Upper lobe of right lung (tissue), 1 donor: ENCODE measurements around the gene OLFML2A. TPM values are rescaled to one million over a fixed set of nuclear protein-coding genes. Genes with fewer than 3 reads are reported as not detected.
A peak's percentile ranks its signal among the peaks of the same experiment; 100 is the strongest.
"Not testable (repeated sequence)": the region's sequence is repeated elsewhere in the genome, so short reads cannot be mapped to it uniquely, and the experiment has no call there.

Experiments
- ATAC-seq: fragments of 200-7000 bp; cut with Tn5 transposase; one replicate; pipeline ENCODE4 v1.9.1; 2020; ENCODE audit warnings: mild to moderate bottlenecking, moderate library complexity
- DNase-seq: peaks from one replicate; pipeline ENCODE4 v3.0.0-alpha.2; 2020
- H3K27ac ChIP-seq: fragments of 200-600 bp; one replicate; pipeline ENCODE4 v1.8.0; 2022
- H3K27me3 ChIP-seq: fragments of 200-600 bp; one replicate; pipeline ENCODE4 v1.8.0; 2022; ENCODE audit warnings: mild to moderate bottlenecking
- H3K36me3 ChIP-seq: fragments of 200-600 bp; one replicate; pipeline ENCODE4 v1.8.0; 2022
- H3K4me1 ChIP-seq: fragments of 200-600 bp; one replicate; pipeline ENCODE4 v1.8.0; 2022
- H3K4me3 ChIP-seq: fragments of 200-600 bp; one replicate; pipeline ENCODE4 v1.8.0; 2022; ENCODE audit warnings: mild to moderate bottlenecking
- H3K9me3 ChIP-seq: fragments of 200-600 bp; one replicate; pipeline ENCODE4 v1.8.0; 2022
- intact Hi-C: fragments of 100-400 bp; cut with DNase I; formaldehyde crosslinking; loops from one replicate; pipeline ENCODE4 v1.11.0; 2022
- total RNA-seq: library from RNA; stranded (reverse); fragmentation: NEBNext Ultra II Directional; extraction: Animal tissue kit (Norgen Biotek cat#: 25700); gene quantifications from one replicate; pipeline ENCODE4 v1.2.1, GENCODE V29; 2021
- TF ChIP-seq, protein P1 (sequence below): fragments of 200-600 bp; IDR thresholded peaks from one replicate; pipeline ENCODE4 v1.8.0; 2022; ENCODE audit warnings: antibody characterized with exemption
- donor health status: DM: no; HTN: yes; CAD: no; lungs with severe emphysema.

Gene OLFML2A
- total RNA-seq, 1 donor from 2014 or later, result 39.5 TPM

DNA sequence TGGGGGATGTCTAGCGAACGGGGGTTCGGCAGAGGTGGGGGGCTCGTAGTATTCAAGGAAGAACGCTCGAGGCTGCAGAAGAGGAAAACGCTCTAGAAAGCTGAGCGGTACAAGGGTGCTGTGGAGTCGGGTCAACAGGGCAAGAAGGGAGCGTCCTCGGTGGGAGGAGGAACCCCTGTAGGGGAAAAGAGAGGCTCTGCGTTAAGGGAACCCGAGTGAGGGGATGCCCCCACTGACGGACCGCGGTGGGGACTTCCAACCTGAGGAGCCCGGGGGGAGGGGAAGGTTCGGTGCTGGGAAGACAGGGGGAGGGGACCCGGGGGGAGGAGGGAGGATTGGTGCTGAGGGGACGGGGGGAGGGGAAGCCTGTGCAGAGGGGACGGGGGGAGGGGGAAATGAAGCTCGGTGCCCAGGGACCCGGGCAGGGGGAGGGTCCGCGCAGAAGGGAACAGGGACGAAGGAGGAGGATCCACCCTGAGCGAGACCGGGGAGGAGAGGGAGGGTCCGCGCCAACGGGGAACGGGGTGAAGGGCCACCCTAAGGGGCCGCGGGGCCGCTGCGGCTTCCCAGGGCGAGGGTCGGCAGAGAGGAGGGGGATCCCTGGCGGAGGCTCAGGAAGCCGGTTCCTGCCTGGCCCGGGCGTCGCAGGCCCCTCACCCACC lies 6.4 kb upstream of the OLFML2A start:
- Histone ChIP-seq H3K27ac (peak overlapping the region; percentile 73), H3K4me1 (peaks cover 5% of the 10 kb centered on the region), H3K9me3 (no peaks in the 10 kb centered on the region), H3K4me3 (peak overlapping the region; percentile 84), H3K27me3 (peaks cover 43% of the 10 kb centered on the region), H3K36me3 (no peaks in the 10 kb centered on the region)
- intact Hi-C loops, result no loop called here
- ATAC-seq, result no peak
- DNase-seq, result no peak
- TF ChIP-seq, protein P1, sequence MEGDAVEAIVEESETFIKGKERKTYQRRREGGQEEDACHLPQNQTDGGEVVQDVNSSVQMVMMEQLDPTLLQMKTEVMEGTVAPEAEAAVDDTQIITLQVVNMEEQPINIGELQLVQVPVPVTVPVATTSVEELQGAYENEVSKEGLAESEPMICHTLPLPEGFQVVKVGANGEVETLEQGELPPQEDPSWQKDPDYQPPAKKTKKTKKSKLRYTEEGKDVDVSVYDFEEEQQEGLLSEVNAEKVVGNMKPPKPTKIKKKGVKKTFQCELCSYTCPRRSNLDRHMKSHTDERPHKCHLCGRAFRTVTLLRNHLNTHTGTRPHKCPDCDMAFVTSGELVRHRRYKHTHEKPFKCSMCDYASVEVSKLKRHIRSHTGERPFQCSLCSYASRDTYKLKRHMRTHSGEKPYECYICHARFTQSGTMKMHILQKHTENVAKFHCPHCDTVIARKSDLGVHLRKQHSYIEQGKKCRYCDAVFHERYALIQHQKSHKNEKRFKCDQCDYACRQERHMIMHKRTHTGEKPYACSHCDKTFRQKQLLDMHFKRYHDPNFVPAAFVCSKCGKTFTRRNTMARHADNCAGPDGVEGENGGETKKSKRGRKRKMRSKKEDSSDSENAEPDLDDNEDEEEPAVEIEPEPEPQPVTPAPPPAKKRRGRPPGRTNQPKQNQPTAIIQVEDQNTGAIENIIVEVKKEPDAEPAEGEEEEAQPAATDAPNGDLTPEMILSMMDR, result no peak

DNA sequence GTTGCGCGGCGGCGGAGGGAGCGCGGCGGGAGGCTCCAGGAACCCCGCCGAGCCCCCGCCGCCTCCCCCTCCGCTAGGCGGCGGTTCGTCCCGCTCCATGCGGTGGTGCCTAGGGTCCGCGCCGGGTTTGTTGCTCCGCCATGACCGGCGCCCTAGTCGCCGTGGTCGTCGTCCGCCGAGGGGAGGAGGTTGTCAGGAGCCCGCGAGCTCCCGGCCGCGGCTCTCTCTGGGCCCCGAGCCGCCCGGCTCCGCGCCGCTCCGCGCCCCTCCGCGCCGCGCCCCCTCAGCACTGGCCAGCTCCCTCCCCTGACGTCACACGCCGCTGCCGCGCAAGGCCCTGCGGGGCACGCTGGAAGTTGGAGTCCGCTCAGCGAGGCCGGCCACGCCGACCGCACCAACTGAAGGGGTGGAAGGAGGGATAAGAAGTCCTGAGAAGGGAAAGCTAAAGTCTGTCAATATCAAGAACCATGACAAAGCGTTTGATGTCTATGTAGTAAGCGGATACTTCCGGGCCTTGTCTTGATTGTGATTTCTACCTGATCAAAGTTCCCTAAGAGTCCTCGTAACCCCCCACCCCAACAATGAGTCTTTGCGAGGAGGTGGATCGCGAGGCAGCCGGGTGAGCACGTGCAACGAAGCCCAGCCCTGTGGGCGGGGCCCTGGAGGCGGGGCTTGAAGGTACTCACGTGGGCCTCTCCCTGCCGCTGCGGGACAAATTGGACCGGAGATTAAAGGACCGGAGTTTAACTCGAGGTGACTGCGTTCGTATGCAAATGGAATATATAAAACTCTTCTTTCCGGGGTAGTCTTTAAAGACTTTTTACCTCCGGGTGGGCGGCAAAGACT lies 5.7 kb upstream of the OLFML2A start, which contains the start of gene NR6A1:
Gene NR6A1, minus strand, starts transcription at position 291 of the 846 bp plus-strand sequence.
- peak within 1 kb of the TSS; percentile 73 for H3K27ac ChIP-seq
- H3K36me3 ChIP-seq, result no peaks in the 10 kb centered on the region
- H3K9me3 ChIP-seq, result no peaks in the 10 kb centered on the region
- intact Hi-C loops, result no loop called here
- peak within 1 kb of the TSS; percentile 84 for H3K4me3 ChIP-seq
- ATAC-seq (peak; percentile 93), DNase-seq (peak; percentile 99)
- H3K4me1 ChIP-seq, result peaks cover 5% of the 10 kb centered on the region
- TF ChIP-seq, protein P1, result peak; percentile 15
- peaks cover 36% of the 10 kb centered on the region for H3K27me3 ChIP-seq

DNA sequence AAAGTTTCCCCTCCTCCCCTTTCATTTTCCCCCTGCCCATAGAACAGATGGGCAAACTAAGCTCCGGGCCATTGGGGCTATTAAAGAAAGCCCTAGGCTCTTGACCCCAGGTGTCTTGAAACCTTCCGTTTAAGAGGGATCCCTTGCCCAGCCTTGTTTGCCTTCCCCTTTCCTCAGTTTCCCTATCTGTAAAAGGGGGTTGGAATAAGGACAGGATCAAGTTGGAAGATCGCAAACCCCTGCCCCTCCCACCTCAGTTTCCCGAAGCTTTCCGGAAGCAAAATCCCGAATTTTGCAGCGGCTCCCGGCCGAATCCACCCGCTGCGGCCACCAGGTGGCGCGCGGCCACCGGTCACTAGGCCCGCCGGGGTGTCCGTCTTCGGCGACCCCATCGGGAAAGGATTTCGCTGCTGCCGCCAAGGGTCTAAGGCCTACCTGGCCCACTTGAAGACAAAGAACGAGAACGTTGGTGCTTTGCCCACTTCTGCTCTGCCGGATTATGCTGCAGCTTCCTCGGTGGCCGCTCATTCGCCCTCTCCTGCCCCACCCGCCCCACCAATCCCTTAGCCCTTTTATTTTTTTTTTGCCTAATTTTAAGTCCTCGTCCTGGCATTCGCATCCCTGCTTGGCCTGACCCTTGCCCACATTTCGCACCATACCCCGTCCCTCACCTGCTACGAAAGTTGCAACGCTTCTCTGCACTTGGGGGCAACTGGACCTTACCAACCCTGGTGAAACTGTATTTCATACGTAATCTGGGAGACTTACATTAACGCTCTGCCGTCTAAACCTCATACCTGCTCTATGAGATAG lies 4.9 kb upstream of the OLFML2A start:
- Histone ChIP-seq H3K27ac (peak overlapping the region; percentile 73), H3K4me3 (peak overlapping the region; percentile 84), H3K36me3 (no peaks in the 10 kb centered on the region), H3K27me3 (peaks cover 27% of the 10 kb centered on the region), H3K4me1 (peaks cover 11% of the 10 kb centered on the region), H3K9me3 (no peaks in the 10 kb centered on the region)
- ATAC-seq, result peak; percentile 45
- TF ChIP-seq, protein P1, result peak; percentile 95
- intact Hi-C loops, result loop anchor here (2.0 kb wide), 1 partner anchor 81 kb away; the partner anchor contains the start of gene WDR38
- DNase-seq, result peak; percentile 86

DNA sequence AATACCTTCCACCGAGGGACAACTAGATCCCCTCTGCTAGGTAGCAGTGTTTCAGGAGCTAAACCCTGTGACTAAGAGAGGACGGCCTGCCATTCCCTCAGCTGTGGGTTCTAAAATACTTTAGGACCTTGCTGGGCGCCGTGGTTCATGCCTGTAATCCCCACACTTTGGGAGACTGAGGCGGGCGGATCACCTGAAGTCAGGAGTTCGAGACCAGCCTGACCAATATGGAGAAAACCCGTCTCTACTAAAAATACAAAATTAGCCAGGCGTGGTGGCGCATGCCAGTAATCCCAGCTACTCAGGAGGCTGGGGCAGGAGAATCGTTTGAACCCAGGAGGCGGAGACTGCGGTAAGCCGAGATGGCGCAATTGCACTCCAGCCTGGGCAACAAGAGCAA lies 4.1 kb upstream of the OLFML2A start:
- H3K27me3 ChIP-seq, result peaks cover 19% of the 10 kb centered on the region
- ATAC-seq, H3K9me3 ChIP-seq, H3K27ac ChIP-seq, H3K4me3 ChIP-seq, DNase-seq, H3K36me3 ChIP-seq: not testable (repeated sequence)
- peaks cover 11% of the 10 kb centered on the region for H3K4me1 ChIP-seq
- intact Hi-C loops, result loop anchor here (2.0 kb wide), 1 partner anchor 80 kb away; the partner anchor contains the start of gene WDR38

DNA sequence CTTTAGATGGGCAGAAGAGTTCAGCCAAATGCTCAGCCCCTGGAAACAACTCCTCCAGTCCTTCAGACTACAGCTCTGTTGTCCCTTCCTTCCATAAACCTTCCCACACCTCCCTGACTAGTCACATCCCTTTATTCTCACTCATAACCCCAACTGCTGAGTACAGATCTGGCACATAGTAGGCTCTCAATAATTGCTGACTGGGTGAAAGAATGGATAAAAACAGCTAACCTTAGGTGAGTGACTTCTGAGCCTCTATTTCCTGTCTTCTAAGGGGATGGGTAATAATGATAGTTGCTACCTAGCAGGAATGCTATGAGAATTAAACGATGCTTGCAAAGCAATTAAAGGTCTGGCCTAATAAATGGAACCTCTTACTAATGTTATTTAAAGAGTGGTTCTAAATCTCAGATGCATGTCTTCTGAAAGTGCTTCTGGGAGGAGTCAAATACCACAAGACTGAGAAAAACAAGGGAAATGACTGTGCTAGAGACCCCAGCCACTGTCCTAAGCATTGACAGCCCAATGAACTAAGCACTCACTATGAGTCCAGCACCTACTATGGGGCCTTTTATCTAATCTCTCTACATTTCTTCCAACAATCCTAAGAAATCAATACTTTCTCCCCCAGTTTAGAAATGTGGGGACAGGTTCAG lies 3.3 kb upstream of the OLFML2A start:
- intact Hi-C loops, result loop anchor here (2.0 kb wide), 1 partner anchor 79 kb away; the partner anchor contains the start of gene WDR38
- DNase-seq (no peak), ATAC-seq (no peak)
- H3K27me3 ChIP-seq, result peaks cover 12% of the 10 kb centered on the region
- H3K36me3 ChIP-seq, result no peaks in the 10 kb centered on the region
- no peaks in the 10 kb centered on the region for H3K9me3 ChIP-seq
- no peak overlapping the region for H3K4me3 ChIP-seq
- no peak overlapping the region for H3K27ac ChIP-seq
- peaks cover 14% of the 10 kb centered on the region for H3K4me1 ChIP-seq
- TF ChIP-seq, protein P1, result no peak
